Ovary (tissue), 3 donors: ENCODE data around the gene LPO.

Experiments used
- CTCF ChIP-seq, 3 donors: fragments of 450-650 bp in 2 of 3; fragments of 200-600 bp in 1 of 3; IDR thresholded peaks; one replicate each; pipeline versions ENCODE4 v1.5.1 to v1.8.0; 2016 to 2022; ENCODE audit warnings: antibody characterized with exemption in 3 of 3, mild to moderate bottlenecking in 1 of 3
- EP300 ChIP-seq: sonication (generic); formaldehyde crosslinking; IDR thresholded peaks from one replicate; pipeline ENCODE4 v1.6.1; 2017; ENCODE audit warnings: antibody characterized with exemption
- POLR2A ChIP-seq: fragments of 450-650 bp; IDR thresholded peaks from one replicate; pipeline ENCODE4 v1.6.1; 2017; ENCODE audit warnings: antibody characterized with exemption, mild to moderate bottlenecking, moderate library complexity
- donor health status: DM: no; HTN: no; CAD: no.

- TF ChIP-seq CTCF (IDR thresholded peaks at IDR 0.05) (no peak), EP300 (no peak), POLR2A (no peak)
These were observed 77.4 kb downstream of the LPO start for GRCh38 chr17:58315750-58316149.
